Skeletal muscle satellite cell (primary cell): ENCODE data around the gene GTF2H3.

Experiments used
- H3K27me3 ChIP-seq: 2 replicates; pipeline ENCODE4 v1.7.0; 2013; ENCODE audit warnings: low read length; ENCODE audit not compliant: control insufficient read depth, insufficient read depth
- H3K36me3 ChIP-seq: 2 replicates; pipeline ENCODE4 v1.7.0; 2013; ENCODE audit warnings: mild to moderate bottlenecking, control low read depth, low read length; ENCODE audit not compliant: insufficient read depth
- H3K4me1 ChIP-seq: 2 replicates; pipeline ENCODE4 v1.7.0; 2013; ENCODE audit warnings: low read length; ENCODE audit not compliant: control insufficient read depth, insufficient read depth
- H3K4me2 ChIP-seq: 2 replicates; pipeline ENCODE4 v1.7.0; 2013; ENCODE audit warnings: mild to moderate bottlenecking, low read length
- H3K4me3 ChIP-seq: 2 replicates; pipeline ENCODE4 v1.7.0; 2013; ENCODE audit warnings: low read length
- H3K9ac ChIP-seq: 2 replicates; pipeline ENCODE4 v1.7.0; 2013; ENCODE audit warnings: mild to moderate bottlenecking, low read depth, low read length, moderate library complexity
- H3K9me3 ChIP-seq: replicated peaks from 2 replicates; pipeline ENCODE4 v1.7.0; 2013; ENCODE audit warnings: mild to moderate bottlenecking, control low read depth, low read length

The GTF2H3 gene

DNA sequence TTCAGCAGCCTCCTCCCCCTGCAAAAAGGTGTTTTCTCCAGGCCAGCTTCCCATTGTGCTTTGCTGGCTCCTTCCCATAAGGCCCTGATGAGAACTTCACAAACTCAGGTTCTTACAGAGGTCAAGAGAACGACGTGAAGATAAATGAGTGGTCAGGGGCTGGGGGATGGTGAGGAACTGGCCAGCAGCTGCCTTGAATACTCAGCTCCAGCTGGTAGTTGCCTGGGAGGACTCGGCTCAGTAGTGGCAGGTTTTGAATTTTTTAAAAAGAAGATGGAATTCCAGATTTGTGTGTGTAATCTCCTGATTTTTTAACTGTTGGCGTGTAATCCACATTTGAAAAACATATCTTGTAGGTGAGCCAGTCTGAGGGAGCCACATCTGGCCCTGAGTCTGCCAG, 25.9 kb upstream of the GTF2H3 start:
- H3K4me3 ChIP-seq, result no peak overlapping the region
- H3K27me3 ChIP-seq, result no peaks in the 10 kb centered on the region
- peaks cover 59% of the 10 kb centered on the region for H3K36me3 ChIP-seq
- no peaks in the 10 kb centered on the region for H3K9me3 ChIP-seq
- peaks cover 4% of the 10 kb centered on the region for H3K4me1 ChIP-seq
- no peak overlapping the region for H3K4me2 ChIP-seq
- no peak overlapping the region for H3K9ac ChIP-seq

- H3K27me3 ChIP-seq, result no peaks in the 10 kb centered on the region
- peaks cover 63% of the 10 kb centered on the region for H3K36me3 ChIP-seq
- no peak overlapping the region for H3K4me2 ChIP-seq
- H3K9ac ChIP-seq, result no peak overlapping the region
- no peaks in the 10 kb centered on the region for H3K4me1 ChIP-seq
- H3K9me3 ChIP-seq, result no peaks in the 10 kb centered on the region
- no peak overlapping the region for H3K4me3 ChIP-seq
Observed at GRCh38 chr12:123608182-123608581, 25.4 kb upstream of the GTF2H3 start.

DNA sequence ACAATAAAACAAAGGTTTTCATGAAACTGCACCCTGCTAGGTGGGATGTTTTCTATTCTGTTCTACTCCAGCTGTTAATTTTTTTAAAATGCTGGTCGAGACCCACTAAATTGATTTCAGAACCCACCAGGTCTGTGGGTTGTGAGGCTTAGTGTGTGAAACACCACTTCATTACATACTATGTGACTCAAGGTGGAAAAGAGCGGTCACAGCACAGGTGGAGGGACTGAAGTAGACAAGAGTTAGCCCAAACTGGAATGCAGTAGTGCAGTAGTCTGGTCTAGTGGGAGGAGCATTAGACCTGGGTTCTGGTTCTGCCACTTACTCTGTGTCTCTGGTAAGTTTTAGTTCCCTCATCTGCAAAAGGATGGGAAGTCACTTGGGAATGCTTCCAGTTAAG, 19.5 kb upstream of the GTF2H3 start:
- H3K36me3 ChIP-seq, result peaks cover 74% of the 10 kb centered on the region
- no peaks in the 10 kb centered on the region for H3K27me3 ChIP-seq
- no peak overlapping the region for H3K9ac ChIP-seq
- no peak overlapping the region for H3K4me3 ChIP-seq
- no peaks in the 10 kb centered on the region for H3K9me3 ChIP-seq
- no peak overlapping the region for H3K4me2 ChIP-seq
- H3K4me1 ChIP-seq, result peaks cover 8% of the 10 kb centered on the region

GRCh38 chr12:123614531-123614930, 19.1 kb upstream of the GTF2H3 start:
- Histone ChIP-seq H3K9me3 (no peaks in the 10 kb centered on the region), H3K4me1 (peaks cover 8% of the 10 kb centered on the region), H3K4me3 (no peak overlapping the region), H3K4me2 (no peak overlapping the region), H3K9ac (no peak overlapping the region), H3K27me3 (no peaks in the 10 kb centered on the region), H3K36me3 (peaks cover 77% of the 10 kb centered on the region)

GRCh38 chr12:123617144-123617543, 16.5 kb upstream of the GTF2H3 start:
- Histone ChIP-seq H3K9me3 (no peaks in the 10 kb centered on the region), H3K4me2 (no peak overlapping the region), H3K27me3 (no peaks in the 10 kb centered on the region), H3K9ac (no peak overlapping the region), H3K36me3 (peaks cover 80% of the 10 kb centered on the region), H3K4me3 (no peak overlapping the region), H3K4me1 (peaks cover 8% of the 10 kb centered on the region)

- Histone ChIP-seq H3K4me2 (no peak overlapping the region), H3K4me1 (peaks cover 8% of the 10 kb centered on the region), H3K36me3 (peaks cover 80% of the 10 kb centered on the region), H3K9ac (no peak overlapping the region), H3K27me3 (no peaks in the 10 kb centered on the region), H3K9me3 (no peaks in the 10 kb centered on the region), H3K4me3 (no peak overlapping the region)
Observed at GRCh38 chr12:123617580-123617979, 16.0 kb upstream of the GTF2H3 start.

DNA sequence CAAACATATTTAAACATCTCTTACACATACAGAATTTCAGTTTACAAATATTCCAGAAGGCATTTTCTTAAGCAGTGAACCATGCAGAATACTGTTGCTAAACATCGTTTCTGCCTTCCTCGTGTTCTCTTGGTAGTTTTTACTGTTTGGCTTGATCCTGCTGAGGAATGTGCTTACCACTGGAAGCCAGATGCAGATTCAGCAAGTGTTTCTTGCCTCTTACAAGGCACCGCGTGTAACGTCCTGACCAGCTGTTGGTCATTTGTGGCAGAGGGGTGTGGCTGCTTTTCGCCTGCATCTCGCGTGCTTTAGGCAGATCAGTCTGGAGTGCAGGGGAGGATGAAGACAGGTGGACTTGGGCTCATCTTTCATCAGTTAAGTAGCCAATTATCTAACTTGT, 12.5 kb upstream of the GTF2H3 start:
- Histone ChIP-seq H3K4me1 (no peaks in the 10 kb centered on the region), H3K27me3 (no peaks in the 10 kb centered on the region), H3K9me3 (no peaks in the 10 kb centered on the region), H3K4me2 (no peak overlapping the region), H3K4me3 (no peak overlapping the region), H3K36me3 (peaks cover 68% of the 10 kb centered on the region), H3K9ac (no peak overlapping the region)

DNA sequence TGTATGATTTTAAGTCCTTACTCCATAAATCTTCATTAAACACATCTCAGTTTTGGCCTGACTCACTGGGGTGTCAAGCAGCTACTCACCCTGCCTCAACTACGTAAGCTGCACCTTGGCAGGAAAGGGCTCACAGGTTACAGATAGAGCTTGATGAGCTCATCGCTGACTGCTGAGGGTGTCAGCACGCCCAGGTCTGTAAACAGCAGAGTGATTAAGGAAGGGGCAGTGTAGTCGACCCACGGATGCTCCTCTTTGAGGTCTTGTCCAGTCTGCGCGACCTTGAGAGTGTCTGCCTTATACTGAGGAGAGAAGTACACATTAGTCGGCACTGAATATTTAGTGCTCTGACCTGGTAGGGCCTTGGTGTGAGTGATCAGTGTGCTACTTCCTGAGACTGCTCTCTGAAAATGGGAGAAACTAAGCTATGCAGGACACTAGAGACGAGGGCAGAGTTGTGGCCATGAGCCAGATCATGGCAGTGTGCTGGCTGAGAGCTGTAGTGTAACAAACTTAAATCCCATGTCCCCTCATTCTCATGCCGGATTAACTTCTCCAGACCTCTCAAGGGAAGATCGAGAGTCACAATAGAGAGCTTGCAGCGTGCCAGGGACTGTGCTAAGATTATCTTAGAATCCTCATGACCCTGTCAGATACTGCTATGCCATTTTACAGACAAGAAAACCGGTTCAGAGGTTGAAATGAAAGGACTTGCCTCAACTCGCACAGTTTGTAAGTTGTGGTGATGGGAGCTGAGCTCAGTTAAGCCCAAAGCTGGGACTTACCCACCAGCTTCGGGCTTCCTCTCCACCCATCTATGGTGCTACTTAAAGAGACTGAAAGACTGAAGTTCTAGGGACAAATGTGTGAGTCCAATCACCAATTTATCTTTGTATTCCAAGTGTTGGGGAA, 11.8 kb upstream of the GTF2H3 start:
- Histone ChIP-seq H3K27me3 (no peaks in the 10 kb centered on the region), H3K4me3 (no peak overlapping the region), H3K9ac (no peak overlapping the region), H3K36me3 (peaks cover 68% of the 10 kb centered on the region), H3K4me2 (no peak overlapping the region), H3K9me3 (no peaks in the 10 kb centered on the region), H3K4me1 (no peaks in the 10 kb centered on the region)

DNA sequence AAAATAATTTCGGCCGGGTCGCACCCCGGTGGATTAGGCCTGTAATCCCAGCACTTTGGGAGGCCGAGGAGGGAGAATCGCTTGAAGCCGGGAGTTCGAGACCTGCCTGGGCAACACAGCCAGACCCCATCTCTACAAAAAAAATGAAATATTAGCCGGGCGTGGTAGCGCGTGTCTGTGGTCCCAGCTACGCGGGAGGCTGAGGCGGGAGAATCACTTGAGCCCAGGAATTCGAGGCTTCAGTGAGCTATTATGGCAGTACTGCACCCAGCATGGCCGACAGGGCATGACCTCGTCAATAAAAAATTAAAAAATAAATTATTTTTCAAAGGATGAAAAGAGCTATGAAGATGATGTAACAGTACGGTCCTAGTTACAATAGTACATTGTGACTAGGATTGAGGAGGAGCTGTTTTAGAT, 523 bp downstream of the GTF2H3 start:
- peaks cover 11% of the 10 kb centered on the region for H3K4me1 ChIP-seq
- H3K9me3 ChIP-seq, result no peaks in the 10 kb centered on the region

GRCh38 chr12:123643911-123644310, 10.3 kb downstream of the GTF2H3 start:
- Histone ChIP-seq H3K4me3 (no peak overlapping the region), H3K4me1 (no peaks in the 10 kb centered on the region)

More for the DNA sequence above, 523 bp downstream of the GTF2H3 start:
- Histone ChIP-seq H3K27me3 (no peaks in the 10 kb centered on the region), H3K9ac (peak overlapping the region; percentile 99), H3K36me3 (peaks cover 20% of the 10 kb centered on the region), H3K4me3 (peak overlapping the region; percentile 91), H3K4me2 (peak overlapping the region; percentile 80)

GRCh38 chr12:123645380-123645779, 11.8 kb downstream of the GTF2H3 start:
- no peaks in the 10 kb centered on the region for H3K4me1 ChIP-seq
- peaks cover 52% of the 10 kb centered on the region for H3K36me3 ChIP-seq
- no peak overlapping the region for H3K4me3 ChIP-seq
- no peak overlapping the region for H3K4me2 ChIP-seq
- H3K27me3 ChIP-seq, result no peaks in the 10 kb centered on the region
- H3K9ac ChIP-seq, result no peak overlapping the region
- no peaks in the 10 kb centered on the region for H3K9me3 ChIP-seq

More at GRCh38 chr12:123643911-123644310, 10.3 kb downstream of the GTF2H3 start:
- H3K27me3 ChIP-seq, result no peaks in the 10 kb centered on the region
- no peak overlapping the region for H3K9ac ChIP-seq
- peaks cover 43% of the 10 kb centered on the region for H3K36me3 ChIP-seq
- no peak overlapping the region for H3K4me2 ChIP-seq
- no peaks in the 10 kb centered on the region for H3K9me3 ChIP-seq

GRCh38 chr12:123645878-123646277, 12.2 kb downstream of the GTF2H3 start:
- H3K27me3 ChIP-seq, result no peaks in the 10 kb centered on the region

More at GRCh38 chr12:123645878-123646277, 12.2 kb downstream of the GTF2H3 start:
- no peak overlapping the region for H3K9ac ChIP-seq
- H3K4me3 ChIP-seq, result no peak overlapping the region
- H3K9me3 ChIP-seq, result no peaks in the 10 kb centered on the region
- no peak overlapping the region for H3K4me2 ChIP-seq
- H3K36me3 ChIP-seq, result peaks cover 57% of the 10 kb centered on the region
- no peaks in the 10 kb centered on the region for H3K4me1 ChIP-seq
